K562 (cell line): ENCODE measurements around the gene MPDZ. TPM values are rescaled to one million over a fixed set of nuclear protein-coding genes. Genes with fewer than 3 reads are reported as not detected.

Experiments
- ARID1B ChIP-seq: fragments of 450-650 bp; IDR thresholded peaks from 2 replicates; pipeline ENCODE4 v1.6.1; 2016; ENCODE audit warnings: antibody characterized with exemption, mild to moderate bottlenecking, inconsistent platforms
- FOXM1 ChIP-seq, 2 experiments: fragments of 450-650 bp in 1 of 2; sonication (generic) in 1 of 2; formaldehyde crosslinking in 1 of 2; IDR thresholded peaks; 2 replicates each; pipeline versions ENCODE4 v1.6.1 to v1.9.0; 2017 to 2022; ENCODE audit warnings: low read depth in 2 of 2, mild to moderate bottlenecking in 2 of 2, missing genetic modification reagents in 1 of 2, moderate library complexity in 1 of 2
- HDAC2 ChIP-seq: fragments of 450-650 bp; IDR thresholded peaks from 2 replicates; pipeline ENCODE4 v1.6.1; 2016; ENCODE audit warnings: mild to moderate bottlenecking
- KDM5B ChIP-seq: fragments of 200-600 bp; sonication (generic); IDR thresholded peaks from 2 replicates; pipeline ENCODE4 v1.6.1; 2012; ENCODE audit warnings: low read depth, mild to moderate bottlenecking, moderate library complexity, low read length, control low read depth, inconsistent platforms; ENCODE audit not compliant: insufficient replicate concordance
- KLF6 ChIP-seq: fragments of 250-450 bp; sonication (Bioruptor Pico); IDR thresholded peaks from 2 replicates; pipeline ENCODE4 v1.4.0; 2020; ENCODE audit warnings: mild to moderate bottlenecking, moderate library complexity, borderline replicate concordance
- MXI1 ChIP-seq: IDR thresholded peaks from 2 replicates; pipeline ENCODE4 v1.6.1; 2011; ENCODE audit warnings: low read depth, mild to moderate bottlenecking, improper control_type of control experiment, low read length
- NFIC ChIP-seq: fragments of 450-650 bp; IDR thresholded peaks from 2 replicates; pipeline ENCODE4 v1.6.1; 2017; ENCODE audit warnings: mild to moderate bottlenecking, inconsistent platforms
- NR0B1 ChIP-seq: fragments of 450-650 bp; IDR thresholded peaks from one replicate; pipeline ENCODE4 v1.6.1; 2018; ENCODE audit warnings: mild to moderate bottlenecking, moderate library complexity; ENCODE audit not compliant: partially characterized antibody
- RAD21 ChIP-seq, 2 experiments: fragments of 250-450 bp in 1 of 2; fragments of 450-650 bp in 1 of 2; sonication (Bioruptor Pico) in 1 of 2; formaldehyde crosslinking in 1 of 2; IDR thresholded peaks in 1 of 2; conservative IDR thresholded peaks in 1 of 2; 2 replicates each; pipeline versions ENCODE4 v1.4.0 to v1.8.0; 2020 to 2022; ENCODE audit warnings: mild to moderate bottlenecking in 2 of 2, moderate library complexity in 1 of 2
- RBM25 ChIP-seq: fragments of 200-400 bp; formaldehyde crosslinking; IDR thresholded peaks from 2 replicates; pipeline ENCODE4 v1.6.1; 2018; ENCODE audit warnings: low read length, low read depth, moderate library complexity; ENCODE audit not compliant: severe bottlenecking
- SNRNP70 ChIP-seq: fragments of 200-400 bp; formaldehyde crosslinking; optimal IDR thresholded peaks from 2 replicates; pipeline ENCODE3; 2017; ENCODE audit warnings: low read depth, low read length
- YY1 ChIP-seq, 3 experiments: IDR thresholded peaks; 2 replicates each; pipeline ENCODE4 v1.6.1; 2011; ENCODE audit warnings: low read length in 2 of 3, mild to moderate bottlenecking in 2 of 3, moderate library complexity in 2 of 3, borderline replicate concordance in 1 of 3, control low read depth in 1 of 3, low read depth in 1 of 3; ENCODE audit not compliant: insufficient read depth in 3 of 3, insufficient replicate concordance in 2 of 3, control insufficient read depth in 1 of 3, insufficient read length in 1 of 3; ENCODE audit errors: extremely low read depth in 1 of 3
- ZBTB40 ChIP-seq, 2 experiments: fragments of 450-650 bp in 1 of 2; sonication (generic) in 1 of 2; formaldehyde crosslinking in 1 of 2; IDR thresholded peaks; 2 replicates each; pipeline versions ENCODE4 v1.7.1 to v1.9.0; 2016 to 2022; ENCODE audit warnings: inconsistent platforms in 1 of 2, mild to moderate bottlenecking in 1 of 2, missing genetic modification reagents in 1 of 2
- ZC3H4 ChIP-seq: sonication (generic); formaldehyde crosslinking; IDR thresholded peaks from 2 replicates; pipeline ENCODE4 v1.9.0; 2021; ENCODE audit warnings: missing genetic modification reagents, borderline replicate concordance
- ZNF124 ChIP-seq: sonication (generic); formaldehyde crosslinking; IDR thresholded peaks from 2 replicates; pipeline ENCODE4 v1.8.1; 2022; ENCODE audit warnings: missing genetic modification reagents
- ZNF134 ChIP-seq: fragments of 250-450 bp; sonication (Bioruptor Pico); conservative IDR thresholded peaks from 2 replicates; pipeline ENCODE4 v1.4.0; 2020
- polyA plus RNA-seq, 8 experiments: library from polyadenylated mRNA; depleted of rRNA in 4 of 8; stranded (reverse) in 5 of 8; unstranded in 3 of 8; fragments of >200 nt; fragmentation: Nextera tagmentation in 2 of 8; fragmentation: Illumina TruSeq in 1 of 8; extraction: Ambion mirVana in 2 of 8; extraction: Trizol in 1 of 8; gene quantifications; 2 replicates each; pipeline versions ENCODE4 v1.2.1 to v1.2.3, GENCODE V29; 2011 to 2014; ENCODE audit warnings: inconsistent platforms in 1 of 8, missing spikeins in 1 of 8
- total RNA-seq, 7 experiments: library from RNA; depleted of rRNA in 6 of 7; stranded (reverse); fragments of >200 nt in 6 of 7; fragmentation: Illumina TruSeq in 2 of 7; extraction: Trizol in 2 of 7; gene quantifications; 2 replicates each; pipeline versions ENCODE4 v1.2.1 to v1.2.3, GENCODE V29; 2011 to 2021; ENCODE audit warnings: low replicate concordance in 1 of 7

Gene MPDZ
- total and polyA plus RNA-seq, 9 of the 15 experiments (the other 6 are each of a cell fraction or from before 2014, with no cell fraction given): 3.9 to 13.2 (median 5.7) TPM

- TF ChIP-seq MXI1 (no peak), HDAC2 (peak; percentile 69), ZBTB40 (IDR thresholded peaks at IDR 0.05) (no peak), ZBTB40 (CRISPR knock-in tag; IDR thresholded peaks at IDR 0.05) (no peak), ZC3H4 (CRISPR knock-in tag) (no peak), RBM25 (no peak), ZNF124 (CRISPR knock-in tag) (no peak), NFIC (peak; percentile 27; the same call in 1 of the 2 replicates), ZNF134 (CRISPR knock-in tag) (no peak), KLF6 (CRISPR knock-in tag) (no peak), SNRNP70 (no peak), YY1 (IDR thresholded peaks at IDR 0.05; ENCODE audit: borderline replicate concordance in 1 of 3, control insufficient read depth in 1 of 3, extremely low read depth in 1 of 3, insufficient read depth in 3 of 3, insufficient read length in 1 of 3, insufficient replicate concordance in 2 of 3, low read depth in 1 of 3, low read length in 2 of 3) (no peak), ARID1B (peak; percentile 85), KDM5B (no peak), RAD21 (CRISPR knock-in tag; conservative IDR thresholded peaks at IDR 0.05 in 1 of 2, IDR thresholded peaks at IDR 0.05 in 1 of 2) (0 out of 4 replicates have a peak, but pooled peaks of 1 of the 2 experiments have one; percentile 9), NR0B1 (no peak), FOXM1 (IDR thresholded peaks at IDR 0.05; ENCODE audit: low read depth) (0 out of 2 replicates have a peak, but pooled peaks have one; percentile 26), FOXM1 (CRISPR knock-in tag; IDR thresholded peaks at IDR 0.05; ENCODE audit: low read depth) (no peak)
Measured at GRCh38 chr9:13268469-13268868, 11.0 kb downstream of the MPDZ start (continued).
